Suppressor macrophage treated with lipopolysaccharide for 4 hours (primary cell): ENCODE data around the gene SAXO1.
A peak's percentile ranks its signal among the peaks of the same experiment; 100 is the strongest.
"Not testable (repeated sequence)": the region's sequence is repeated elsewhere in the genome, so short reads cannot be mapped to it uniquely, and the experiment has no call there.

ENCODE experiments used
- DNase-seq: peaks from one replicate; pipeline ENCODE4 v3.0.0-alpha.2; 2020

Gene SAXO1, protein sequence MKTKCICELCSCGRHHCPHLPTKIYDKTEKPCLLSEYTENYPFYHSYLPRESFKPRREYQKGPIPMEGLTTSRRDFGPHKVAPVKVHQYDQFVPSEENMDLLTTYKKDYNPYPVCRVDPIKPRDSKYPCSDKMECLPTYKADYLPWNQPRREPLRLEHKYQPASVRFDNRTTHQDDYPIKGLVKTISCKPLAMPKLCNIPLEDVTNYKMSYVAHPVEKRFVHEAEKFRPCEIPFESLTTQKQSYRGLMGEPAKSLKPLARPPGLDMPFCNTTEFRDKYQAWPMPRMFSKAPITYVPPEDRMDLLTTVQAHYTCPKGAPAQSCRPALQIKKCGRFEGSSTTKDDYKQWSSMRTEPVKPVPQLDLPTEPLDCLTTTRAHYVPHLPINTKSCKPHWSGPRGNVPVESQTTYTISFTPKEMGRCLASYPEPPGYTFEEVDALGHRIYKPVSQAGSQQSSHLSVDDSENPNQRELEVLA

DNA sequence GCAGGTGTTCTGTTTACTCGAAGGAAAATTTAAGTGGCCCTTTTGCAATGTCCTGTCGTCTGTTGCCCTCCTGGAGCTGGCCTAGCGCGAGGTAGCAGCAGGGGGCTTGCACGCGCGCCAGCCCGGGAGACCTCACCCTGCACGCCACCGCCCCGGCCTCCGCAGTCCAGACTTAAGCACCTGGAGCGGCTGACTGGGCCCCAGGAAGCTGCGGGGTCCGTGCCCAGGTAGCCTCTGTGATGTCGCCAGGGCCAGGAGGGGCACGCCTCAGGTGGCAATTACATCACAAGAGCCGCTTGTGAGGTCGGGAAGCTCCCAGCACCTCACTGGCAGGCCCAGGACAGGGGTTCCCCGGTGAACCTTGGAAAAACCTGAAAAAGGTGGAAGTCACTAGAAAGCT, at the start of gene SAXO1:
Gene SAXO1 (minus strand): TSS at position 195 of the 400 bp plus-strand sequence. CDS start 301 bp downstream, outside the sequence.
- no peak for DNase-seq

DNA sequence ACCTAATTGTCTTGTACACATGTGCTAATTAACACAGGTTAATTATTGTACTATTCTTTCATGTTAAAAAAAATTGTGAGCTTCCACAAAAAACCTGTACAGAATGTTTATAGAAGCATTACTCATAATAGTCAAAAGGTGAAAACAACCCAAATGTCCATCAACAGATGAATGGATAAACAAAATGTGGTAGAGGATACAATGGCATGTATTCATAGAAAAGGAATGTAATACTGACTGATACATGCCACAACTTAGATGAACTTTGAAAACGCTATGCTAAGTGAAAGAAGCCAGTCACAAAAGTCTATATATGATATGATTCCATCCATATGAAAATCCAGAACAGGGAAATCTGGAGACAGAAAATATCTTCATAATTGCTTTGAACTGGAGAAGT, 41.8 kb upstream of the SAXO1 start:
- DNase-seq = no peak

DNA sequence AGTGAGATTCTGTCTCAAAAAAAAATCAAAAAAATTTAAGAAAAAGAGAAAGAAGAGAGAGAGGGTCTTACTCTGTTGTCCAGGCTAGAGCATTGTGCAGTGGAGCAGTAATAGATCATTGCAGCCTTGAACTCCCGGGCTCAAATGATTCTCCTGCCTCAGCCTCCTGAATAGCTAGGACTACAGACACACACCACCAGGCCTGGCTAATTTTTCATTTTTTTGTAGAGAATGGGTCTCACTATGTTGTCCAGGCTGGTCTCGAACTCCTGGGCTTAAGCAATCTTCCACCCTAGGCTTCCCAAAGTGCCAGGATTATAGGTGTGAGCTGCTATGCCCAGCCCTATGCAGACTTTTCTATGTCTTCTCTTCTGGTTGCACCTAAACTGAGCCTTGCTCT, 41.2 kb upstream of the SAXO1 start:
- DNase-seq = no peak

DNA sequence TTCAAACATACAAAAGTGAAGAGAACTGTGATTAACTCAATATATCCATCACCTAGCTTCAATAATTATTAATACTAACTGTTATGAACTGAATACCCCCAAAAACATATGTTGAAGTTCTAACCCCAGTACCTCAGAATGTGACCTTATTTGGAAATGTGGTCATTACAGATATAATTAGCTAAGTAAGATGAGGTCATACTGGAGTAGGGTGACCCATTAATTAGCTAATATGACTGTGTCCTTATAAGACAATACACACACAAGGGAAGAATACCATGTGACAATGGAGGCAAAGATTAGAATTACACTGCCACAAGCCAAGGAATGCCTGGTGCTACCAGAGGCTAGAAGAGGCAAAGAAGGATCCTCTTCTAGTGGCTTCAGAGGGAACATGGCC, 24.0 kb upstream of the SAXO1 start:
- no peak for DNase-seq

DNA sequence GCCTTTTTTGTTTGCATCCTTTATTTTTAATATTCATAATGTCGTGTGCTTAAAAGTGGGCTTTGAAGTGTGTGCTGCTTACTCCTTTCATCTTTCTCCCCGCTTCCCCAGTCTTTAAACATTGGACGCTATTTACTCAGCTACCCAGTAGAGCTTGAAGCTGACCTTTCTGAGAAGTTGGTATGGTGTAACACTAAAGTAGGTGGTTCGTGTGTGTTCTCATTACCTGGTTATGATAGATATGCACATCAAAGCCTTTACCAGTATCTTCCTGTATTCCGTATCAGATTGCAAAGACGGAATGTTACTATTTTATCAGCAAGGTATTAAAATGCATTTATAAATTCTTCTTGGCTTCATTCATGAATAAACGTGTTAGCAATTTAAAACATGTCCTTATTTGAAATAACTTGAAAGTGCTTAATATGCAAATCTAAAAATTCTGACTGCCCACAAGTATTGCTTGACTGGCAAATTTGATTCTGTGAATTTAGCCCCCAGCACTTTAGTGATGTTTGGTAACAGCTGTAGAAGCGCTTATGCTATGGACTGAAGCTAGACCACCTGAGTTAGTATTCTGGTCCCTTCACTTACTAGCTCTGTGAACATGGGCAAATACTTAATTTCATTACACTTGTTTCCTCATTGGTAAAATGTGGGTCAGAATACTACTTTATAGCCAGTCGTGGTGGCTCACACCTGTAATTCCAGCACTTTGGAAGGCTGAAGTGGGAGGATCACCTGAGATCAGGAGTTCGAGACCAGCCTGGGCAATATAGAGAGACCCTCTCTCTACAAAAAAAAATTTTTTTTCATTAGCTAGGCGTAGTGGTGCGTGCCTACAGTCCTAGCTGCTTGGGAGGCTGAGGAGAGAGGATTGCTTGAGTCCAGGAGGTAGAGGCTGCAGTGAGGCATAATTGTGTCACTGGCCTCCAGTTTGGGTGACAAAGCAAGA, 17.9 kb upstream of the SAXO1 start:
- DNase-seq = no peak

DNA sequence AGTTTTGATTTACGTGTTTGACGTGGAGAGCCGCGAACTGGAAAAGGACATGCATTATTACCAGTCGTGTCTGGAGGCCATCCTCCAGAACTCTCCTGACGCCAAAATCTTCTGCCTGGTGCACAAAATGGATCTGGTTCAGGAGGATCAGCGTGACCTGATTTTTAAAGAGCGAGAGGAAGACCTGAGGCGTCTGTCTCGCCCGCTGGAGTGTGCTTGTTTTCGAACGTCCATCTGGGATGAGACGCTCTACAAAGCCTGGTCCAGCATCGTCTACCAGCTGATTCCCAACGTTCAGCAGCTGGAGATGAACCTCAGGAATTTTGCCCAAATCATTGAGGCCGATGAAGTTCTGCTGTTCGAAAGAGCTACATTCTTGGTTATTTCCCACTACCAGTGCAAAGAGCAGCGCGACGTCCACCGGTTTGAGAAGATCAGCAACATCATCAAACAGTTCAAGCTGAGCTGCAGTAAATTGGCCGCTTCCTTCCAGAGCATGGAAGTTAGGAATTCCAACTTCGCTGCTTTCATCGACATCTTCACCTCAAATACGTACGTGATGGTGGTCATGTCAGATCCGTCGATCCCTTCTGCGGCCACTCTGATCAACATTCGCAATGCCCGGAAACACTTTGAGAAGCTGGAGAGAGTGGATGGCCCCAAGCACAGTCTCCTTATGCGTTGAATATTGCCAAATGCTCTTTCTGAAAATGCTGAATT, 17.1 kb upstream of the SAXO1 start:
- peak; percentile 30 for DNase-seq

DNA sequence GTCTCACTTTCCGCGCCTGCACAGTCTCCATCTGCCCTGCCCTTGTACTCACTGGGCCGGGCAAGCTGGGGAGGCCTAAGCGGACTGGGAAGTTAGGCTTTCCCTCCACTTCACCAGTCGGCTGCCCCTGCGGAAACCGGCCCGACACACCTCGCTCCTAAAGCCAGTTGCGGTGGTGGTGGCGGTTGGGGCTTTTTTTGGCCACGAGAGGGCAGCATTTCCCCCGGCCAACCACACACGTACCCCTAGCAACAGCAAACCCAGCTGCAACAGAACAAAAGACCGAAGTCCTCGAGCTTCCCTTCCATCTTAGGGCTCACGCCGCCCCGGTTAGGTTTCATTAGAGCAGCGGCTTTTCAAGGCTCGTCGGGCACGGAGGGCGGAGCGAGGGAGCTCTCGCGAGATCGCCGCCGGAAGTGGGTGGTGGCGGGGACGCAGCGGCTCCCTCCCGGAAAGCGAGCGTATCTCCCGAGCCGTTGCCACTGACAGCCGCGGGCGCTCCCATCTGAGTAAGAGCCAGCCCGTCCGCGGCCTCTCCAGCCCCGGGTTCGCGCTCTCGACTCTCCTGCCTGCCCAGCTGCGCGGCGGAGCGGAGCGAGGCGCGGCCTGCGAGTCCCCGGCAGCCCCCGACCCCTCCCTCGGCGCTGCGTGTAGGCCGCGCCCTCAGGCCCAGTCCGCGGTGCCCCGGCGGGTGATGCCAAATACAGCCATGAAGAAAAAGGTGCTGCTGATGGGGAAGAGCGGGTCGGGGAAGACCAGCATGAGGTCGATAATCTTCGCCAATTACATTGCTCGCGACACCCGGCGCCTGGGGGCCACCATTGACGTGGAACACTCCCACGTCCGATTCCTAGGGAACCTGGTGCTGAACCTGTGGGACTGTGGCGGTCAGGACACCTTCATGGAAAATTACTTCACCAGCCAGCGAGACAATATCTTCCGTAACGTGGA, 16.2 kb upstream of the SAXO1 start, which contains the start of gene RRAGA:
Gene RRAGA (plus strand): TSS at position 462 of the 951 bp plus-strand sequence. CDS start 233 bp downstream, at position 695.
- peak; percentile 97 for DNase-seq

DNA sequence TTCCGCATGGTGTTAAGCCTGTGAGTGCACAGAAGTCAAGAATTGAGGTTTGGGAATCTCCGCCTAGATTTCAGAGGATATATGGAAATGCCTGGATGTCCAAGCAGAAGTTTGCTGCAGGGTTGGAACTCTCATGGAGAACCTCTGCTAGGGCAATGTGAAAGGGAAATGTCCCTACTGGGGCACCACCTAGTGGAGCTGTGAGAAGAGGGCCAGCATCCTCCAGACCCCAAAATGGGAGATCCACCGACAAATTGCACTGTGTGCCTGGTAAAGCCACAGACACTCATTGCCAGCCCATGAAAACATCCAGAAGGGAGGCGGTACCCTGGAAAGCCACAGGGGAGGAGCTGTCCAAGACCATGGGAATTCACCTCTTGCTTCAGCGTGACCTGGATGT, 3.6 kb upstream of the SAXO1 start:
- DNase-seq = no peak

DNA sequence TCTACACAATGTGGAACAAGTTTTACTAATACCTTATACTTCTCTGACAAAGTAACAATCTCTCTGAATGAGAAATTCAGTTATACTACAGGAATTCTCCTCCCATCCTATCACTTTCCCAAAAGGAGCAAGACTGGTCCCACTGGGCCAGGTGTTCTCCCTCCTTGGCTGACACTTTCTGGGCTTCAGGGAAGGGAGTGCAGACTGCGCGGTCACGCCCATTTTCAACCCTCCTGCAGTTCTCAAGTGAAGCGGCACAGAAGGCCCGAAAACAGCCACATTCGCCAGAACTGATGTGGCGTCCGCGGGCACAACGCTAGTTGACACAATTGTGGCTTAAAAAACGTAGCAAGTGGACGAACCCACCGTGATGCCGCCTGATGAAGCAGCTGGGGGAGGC, 603 bp downstream of the SAXO1 start:
- no peak for DNase-seq

DNA sequence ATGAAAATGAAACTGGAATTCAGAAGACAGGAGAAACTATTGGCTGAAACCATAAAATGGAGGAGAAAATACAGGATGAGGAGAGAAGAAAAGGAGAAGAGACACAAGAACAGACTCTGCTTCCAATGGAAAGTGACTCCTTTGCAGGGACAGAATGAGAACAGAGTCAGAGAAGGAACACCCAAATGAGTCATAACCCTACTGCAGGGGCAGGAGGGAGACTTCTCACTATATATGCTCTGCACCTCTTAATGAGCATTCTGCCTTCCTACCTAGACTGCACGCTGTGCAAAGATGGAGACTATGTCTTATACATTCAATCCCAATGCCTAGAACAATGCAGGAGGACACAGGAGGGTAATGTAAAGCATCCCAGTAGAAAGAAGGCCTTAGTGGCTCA, 2.1 kb downstream of the SAXO1 start:
- no peak for DNase-seq

DNA sequence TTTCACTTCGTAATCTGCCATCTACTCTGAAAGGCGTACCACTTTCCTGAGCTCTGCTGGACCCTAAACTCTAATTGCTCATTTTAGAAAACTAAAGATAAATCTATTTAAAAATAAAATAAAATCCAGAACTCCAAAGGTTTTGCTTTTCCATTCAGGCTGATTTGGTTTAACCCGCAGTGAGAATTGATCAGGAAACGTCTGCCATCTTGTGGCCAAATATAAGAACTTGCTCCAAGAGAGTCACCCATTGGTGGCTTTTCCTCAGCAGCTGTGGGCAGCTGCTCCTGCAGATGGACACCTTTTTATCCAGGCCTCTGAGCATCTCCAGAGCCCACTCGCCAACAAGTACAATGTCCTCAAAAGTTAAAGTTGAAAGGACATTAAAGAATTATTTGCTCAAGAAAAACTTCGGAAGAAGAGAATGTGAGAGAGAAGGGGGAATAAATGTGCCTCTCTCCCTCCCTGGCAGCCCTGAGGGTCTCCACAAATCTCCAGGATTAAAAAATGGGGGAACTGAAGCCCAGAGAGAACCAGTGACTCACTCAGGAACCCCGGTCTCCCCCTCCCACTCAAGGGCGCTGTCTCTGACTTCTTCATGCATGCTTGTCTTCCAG, 4.1 kb downstream of the SAXO1 start:
- peak; percentile 74 for DNase-seq

DNA sequence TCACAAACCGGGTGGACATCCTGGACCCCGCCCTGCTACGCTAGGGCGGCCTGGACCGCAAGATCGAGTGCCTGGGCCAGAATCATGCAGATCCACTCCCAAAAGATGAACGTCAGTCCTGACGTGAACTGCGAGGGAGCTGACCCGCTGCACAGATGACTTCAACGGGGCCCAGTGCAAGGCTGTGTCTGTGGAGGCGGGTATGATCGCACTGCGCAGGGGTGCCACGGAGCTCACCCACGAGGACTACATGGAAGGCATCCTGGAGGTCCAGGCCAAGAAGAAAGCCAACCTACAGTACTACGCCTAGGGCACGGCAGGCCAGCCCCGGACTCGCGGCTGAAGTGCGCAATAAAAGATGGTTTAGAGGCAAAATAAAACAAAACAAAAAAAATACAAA, 5.2 kb downstream of the SAXO1 start:
- DNase-seq = no peak

DNA sequence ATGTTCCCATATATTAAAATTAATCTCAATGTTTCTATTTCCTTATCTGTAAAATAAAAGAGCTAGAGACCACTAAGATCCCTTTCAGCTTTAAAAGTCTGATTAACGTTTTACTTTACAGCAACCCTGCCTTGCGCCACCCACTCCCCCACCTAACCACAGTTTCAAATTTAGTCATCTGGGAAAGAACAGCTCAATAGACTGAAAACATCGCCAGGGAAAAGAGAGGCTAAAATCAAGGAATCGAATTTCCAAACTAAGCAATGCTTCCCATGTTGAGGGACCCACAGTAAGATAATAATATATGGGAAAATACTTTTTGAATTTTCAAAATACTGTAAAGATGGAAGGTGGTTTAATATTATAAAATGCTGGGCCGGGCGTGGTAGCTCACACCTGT, 6.6 kb downstream of the SAXO1 start:
- no peak for DNase-seq

DNA sequence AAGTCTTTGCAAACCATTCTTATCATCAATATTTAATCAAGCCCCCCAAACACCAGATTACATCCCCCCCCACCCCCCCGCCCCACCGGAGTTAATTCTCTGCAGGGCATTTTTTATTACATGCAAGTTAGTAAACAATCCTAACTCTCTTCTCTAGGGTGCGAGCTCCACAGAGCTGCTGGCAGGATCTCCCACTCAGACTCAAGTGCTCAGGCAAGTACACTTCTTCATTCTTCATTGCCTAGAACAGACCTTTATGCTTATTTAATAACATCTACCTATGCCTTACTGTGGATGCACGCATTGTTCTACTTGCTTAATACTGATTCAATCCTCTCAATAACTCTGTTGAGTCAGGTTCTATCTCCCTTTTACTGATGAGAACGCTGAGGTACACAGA, 9.9 kb downstream of the SAXO1 start:
- no peak for DNase-seq

DNA sequence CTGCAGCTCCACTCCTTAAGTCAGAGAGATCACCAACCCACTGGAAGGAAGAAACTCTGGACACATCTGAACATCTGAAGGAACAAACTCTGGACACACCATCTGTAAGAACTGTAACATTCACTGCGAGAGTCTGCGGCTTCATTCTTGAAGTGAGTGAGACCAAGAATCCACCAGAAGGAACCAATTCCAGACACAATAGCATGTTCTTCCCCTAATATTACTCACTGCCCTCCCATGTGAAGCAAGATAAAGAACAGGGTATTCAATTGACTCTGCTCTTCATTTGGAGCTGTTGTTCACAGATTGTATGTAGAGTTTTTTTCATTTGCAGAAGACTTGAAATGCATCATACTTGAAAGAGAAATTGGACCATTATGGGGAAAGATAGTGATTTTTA, 10.8 kb downstream of the SAXO1 start:
- no peak for DNase-seq

DNA sequence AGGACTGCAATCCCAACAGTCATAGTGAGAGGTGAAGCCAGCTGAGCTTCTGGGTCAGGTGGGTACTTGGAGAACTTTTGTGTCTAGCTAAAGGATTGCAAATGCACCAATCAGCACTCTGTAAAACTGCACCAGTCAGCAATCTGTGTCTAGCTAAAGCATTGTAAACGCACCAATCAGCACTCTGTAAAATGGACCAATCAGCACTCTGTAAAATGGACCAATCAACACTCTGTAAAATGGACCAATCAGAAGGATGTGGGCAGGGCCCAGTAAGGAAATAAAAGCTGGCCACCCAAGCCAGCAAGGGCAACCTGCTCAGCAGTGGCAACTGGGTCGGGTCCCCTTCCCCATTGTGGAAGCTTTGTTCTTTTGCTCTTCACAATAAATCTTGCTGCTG, 11.4 kb downstream of the SAXO1 start:
- not testable (repeated sequence) for DNase-seq

DNA sequence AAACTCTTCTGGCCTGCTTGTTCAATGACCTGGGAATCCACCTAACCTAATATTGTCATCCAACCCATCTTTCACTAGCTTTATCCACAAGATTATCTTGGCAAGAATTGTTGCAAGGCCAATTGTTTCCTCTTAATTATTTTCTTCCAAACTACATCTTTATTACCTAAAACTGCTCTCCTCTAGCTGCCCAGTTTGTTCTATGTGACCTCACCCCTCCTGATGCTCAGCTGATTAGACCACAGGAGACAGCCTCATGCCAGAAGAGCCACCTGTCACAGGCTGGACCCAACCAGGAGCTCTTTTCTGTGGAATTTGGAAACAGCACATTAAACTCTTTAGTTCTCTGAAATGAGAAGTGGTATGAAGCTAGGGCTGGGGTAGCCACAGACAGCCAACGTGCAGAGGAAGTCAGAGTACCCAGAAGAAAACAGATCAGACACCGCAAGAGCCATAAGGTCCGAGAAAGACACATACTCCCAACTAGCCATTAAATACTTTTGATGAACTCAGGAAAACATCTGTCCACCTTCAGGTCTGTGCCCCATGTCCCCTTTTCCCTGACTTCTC, 12.0 kb downstream of the SAXO1 start:
- DNase-seq = no peak

DNA sequence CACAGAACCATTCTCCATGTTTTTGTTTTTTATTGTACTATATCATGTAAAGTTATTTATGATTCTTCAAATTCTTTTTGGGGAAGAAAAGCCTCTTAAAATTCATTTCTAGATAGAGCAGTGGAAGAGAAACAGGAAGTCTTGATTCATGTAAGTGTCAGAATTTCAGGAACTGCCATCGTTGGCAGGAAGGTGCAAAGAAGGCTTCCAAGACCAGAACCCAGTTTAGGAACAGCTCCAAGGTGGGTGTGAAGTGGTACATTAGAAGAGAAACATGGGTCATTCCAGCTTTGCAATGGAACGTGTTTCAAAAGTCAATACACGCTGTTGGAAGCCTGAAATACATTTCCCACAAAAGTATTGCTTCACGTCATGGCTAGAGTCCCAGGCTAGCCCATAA, 14.8 kb downstream of the SAXO1 start:
- no peak for DNase-seq

DNA sequence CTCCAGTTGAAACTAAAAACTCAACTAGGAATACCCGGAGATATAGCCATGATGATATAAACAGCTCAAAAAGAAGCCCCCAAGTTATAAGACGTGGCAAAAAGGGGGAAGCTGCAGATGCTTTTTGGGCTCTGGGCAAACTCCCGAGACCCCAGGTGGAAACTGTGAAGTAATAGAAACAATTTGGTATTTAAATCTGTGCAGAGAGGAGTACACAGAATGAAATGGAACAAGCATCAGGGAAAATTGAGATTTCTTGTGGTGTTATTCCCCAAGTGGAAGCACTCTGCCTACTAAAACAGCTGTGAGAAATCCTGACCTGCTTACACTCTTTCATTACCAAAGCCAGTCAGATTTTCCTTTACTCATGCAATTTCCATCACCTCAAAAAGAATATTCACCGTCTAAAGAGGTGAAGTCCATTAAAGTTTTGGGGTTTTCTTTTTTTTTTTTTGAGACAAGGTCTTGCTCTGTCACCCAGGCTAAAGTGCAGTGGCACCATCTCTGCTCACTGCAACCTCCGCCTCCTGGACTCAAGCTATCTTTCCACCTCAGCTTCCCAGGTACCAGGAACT, 23.5 kb downstream of the SAXO1 start:
- no peak for DNase-seq

DNA sequence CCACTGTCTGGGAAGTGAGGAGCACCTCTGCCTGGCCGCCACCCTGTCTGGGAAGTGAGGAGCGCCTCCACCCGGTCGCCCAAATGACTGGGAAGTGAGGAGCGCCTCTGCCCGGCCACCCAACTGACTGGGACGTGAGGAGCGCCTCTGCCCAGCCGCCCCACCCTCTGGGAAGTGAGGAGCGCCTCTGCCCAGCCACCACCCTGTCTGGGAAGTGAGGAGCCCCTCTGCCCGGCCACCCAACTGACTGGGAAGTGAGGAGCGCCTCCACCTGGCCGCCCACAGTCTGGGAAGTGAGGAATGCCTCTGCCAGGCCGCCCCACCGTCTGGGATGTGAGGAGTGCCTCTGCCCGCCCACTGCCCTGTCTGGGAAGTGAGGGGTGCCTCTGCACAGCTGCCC, 32.9 kb downstream of the SAXO1 start:
- DNase-seq = no peak
